ENCODE results near the gene KRT85.
"Not testable (repeated sequence)": the region's sequence is repeated elsewhere in the genome, so short reads cannot be mapped to it uniquely, and the experiment has no call there.

Gene KRT85

DNA sequence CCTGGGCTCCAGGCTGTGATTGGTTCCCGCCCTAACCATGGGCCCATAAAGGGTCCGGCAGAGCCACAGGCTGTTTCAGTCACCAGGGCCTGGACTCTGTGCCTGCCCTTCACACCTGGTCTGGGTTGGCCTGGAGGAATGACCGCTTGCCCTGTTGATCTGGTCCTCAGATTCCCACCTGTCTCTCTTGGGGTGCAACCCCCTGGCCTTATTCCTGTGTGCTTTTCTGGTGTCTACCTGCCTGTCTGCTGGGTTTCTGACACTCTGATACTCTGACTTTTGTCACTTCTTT lies 43.2 kb downstream of the KRT85 start:
- DNase-seq (ENCODE audit: low read depth, low spot score), result no peak

GRCh38 chr12:52323416-52324152 lies 43.7 kb downstream of the KRT85 start:
- no peak for DNase-seq (ENCODE audit: low read depth, low spot score)

GRCh38 chr12:52323001-52323400 lies 44.3 kb downstream of the KRT85 start:
- no peak for DNase-seq (ENCODE audit: low read depth, low spot score)

- DNase-seq (ENCODE audit: low read depth, low spot score), result no peak
Measured at GRCh38 chr12:52322069-52322468, 45.2 kb downstream of the KRT85 start.

GRCh38 chr12:52321418-52321817 lies 45.9 kb downstream of the KRT85 start:
- DNase-seq (ENCODE audit: low read depth, low spot score), result no peak

DNA sequence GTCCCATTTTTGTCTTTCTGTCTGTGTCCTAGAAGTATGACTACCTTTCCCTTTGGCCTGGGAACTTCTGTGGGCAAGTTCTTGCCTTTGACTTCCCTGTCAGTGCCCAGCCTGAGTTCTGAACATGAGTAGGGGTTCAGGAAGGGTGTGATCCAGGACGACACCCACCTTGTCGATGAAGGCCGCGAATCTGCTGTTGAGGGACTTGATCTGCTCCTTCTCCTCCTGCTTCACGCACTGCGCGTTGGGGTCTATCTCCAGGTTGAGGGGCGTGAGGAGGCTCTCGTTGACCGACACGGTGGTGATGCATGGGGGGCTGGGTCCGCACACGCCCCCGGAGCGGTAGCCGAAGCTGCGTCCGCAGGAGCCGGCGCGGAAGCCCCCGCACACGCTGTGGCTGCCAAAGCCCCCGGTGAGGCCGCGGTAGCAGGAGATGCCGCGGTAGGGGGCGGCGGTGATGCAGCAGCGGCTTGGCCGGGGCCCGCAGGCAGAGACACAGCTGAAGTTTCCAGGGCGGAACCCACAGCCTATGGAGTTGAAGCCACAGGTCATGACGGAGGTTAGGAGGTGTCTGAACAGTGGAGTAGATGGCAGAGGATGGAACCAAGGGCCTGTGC lies 46.4 kb downstream of the KRT85 start, which contains the start of gene KRT83:
KRT83 (minus strand) TSS at position 615 of the 617 bp plus-strand sequence; CDS start at position 552, 63 bp downstream.
- DNase-seq (ENCODE audit: low read depth, low spot score), result no peak

DNA sequence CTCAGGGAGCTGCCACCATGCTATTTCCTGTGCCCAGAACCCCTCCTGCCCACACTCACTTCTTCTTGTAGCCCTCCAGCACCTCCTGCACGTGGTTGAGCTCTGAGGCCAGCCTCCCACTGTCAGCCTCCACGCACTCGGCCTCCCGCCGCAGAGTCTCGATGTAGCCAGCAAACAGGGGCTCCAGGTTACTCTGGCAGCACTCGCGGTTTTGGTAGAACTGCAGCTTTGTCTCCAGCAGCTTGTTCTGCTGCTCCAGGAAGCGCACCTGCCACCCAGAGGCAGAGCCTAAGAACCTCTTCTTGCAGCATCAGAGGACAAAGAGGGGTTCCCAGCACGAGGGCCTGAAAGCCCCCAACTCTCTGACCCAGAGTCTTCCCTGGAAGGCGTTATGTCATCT lies 48.2 kb downstream of the KRT85 start:
- no peak for DNase-seq (ENCODE audit: low read depth, low spot score)

DNA sequence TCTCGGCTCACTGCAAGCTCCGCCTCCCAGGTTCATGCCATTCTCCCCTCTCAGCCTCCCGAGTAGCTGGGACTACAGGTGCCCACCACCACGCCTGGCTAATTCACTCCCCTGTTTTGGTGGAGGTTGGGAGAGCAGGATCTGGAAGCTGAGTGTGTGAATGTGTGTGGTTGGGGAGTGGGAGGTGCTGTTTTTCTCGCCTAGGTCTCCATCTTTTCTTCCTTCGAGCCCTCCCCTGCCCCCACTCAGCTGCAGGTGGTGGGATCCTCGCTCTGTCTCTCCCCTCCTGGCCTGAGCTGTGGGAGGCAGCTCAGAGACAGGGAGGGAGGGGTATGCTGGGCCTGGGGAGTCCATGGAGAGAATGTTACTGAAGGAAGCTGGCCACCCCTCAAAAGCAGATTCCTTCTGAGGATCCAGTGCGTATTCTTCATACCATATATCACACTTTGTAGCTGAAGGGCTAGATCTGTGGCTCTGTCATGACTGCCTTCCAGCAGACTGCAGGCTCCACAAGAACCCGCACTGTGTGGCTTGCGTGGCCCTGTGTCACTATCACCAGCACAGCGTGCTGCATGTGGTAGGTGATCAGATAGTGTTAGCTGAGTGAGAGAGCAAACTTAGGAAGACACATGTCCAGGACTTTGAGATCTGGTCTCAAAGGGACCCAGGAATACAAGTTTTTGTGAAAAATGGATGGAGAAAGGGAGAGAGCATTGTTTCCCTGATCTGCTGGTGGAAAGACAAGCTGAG lies 48.9 kb downstream of the KRT85 start:
- DNase-seq (ENCODE audit: low read depth, low spot score), result no peak

DNA sequence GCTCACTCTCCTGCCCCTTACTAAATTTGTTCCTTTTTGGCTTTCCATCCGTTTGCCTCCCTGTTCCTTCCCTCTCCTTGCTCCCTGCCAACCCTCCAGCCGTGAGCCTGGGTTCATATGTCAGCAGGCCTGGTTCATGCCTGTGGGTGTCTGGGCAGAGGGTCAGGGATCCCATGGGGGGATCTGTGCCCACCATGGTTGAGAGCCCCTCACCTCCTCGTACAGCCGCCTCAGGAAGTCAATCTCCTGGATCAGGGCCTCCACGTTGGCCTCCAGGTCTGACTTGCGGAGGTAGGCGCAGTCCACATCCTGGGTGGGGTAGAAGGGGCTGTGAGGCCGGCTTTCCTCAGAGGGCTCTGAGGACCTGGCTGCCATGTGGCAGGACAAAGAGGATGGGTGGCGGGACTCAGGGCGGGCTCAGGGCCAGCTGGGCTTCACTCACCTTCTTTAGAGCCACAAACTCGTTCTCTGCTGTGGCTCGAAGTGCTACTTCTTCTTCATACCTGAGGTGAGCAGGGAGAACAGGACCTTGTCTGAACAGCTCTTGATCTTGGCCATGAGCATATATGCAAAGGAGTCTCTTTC lies 49.7 kb downstream of the KRT85 start:
- no peak for DNase-seq (ENCODE audit: low read depth, low spot score)

GRCh38 chr12:52316701-52317100 lies 50.6 kb downstream of the KRT85 start:
- DNase-seq (ENCODE audit: low read depth, low spot score), result no peak

- DNase-seq (ENCODE audit: low read depth, low spot score), result no peak
Measured at GRCh38 chr12:52316290-52316689, 51.0 kb downstream of the KRT85 start.

GRCh38 chr12:52315721-52316120 lies 51.6 kb downstream of the KRT85 start:
- not testable (repeated sequence) for DNase-seq (ENCODE audit: low read depth, low spot score)

DNA sequence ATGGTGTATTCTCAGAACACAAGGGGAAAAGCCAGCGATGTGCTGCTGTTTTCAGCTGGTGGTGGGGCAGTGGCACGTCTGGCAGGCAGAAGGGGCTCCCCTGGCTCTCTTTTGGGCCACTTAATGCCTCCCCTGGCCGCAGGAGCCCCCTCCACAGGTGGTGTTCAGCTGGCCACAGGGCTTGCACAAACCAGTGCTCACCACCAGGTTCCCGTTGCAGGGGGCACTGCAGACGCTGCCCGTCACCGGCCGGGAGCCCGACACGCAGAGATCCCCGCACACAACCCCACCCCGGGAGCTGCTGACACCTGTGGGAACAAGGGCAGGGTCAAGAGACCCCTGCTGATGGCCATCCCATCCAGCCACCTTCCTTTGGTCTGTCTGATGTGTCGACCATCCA lies 52.8 kb downstream of the KRT85 start:
- no peak for DNase-seq (ENCODE audit: low read depth, low spot score)

GRCh38 chr12:52313926-52314325 lies 53.4 kb downstream of the KRT85 start:
- no peak for DNase-seq (ENCODE audit: low read depth, low spot score)

DNA sequence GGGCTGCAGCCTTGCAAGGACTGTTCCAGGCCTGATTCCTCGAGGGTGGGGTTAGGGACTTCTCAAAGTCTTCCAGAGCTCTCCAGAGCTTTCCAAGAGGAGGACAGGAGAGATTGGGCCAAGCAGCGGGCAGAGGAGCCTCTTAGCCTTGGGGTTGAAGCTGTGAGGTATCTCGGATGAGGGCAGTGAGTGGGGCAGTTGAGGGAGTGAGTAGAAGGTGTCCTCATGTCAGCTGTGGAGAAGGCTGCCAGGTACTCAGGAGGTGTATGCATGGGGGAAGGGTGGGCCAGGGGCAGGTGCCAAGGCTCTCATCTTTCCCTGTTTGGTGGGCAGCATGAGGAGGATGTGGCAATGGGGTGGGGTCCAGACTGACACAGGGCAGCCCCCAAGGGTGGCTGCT lies 53.8 kb downstream of the KRT85 start:
- DNase-seq (ENCODE audit: low read depth, low spot score), result no peak

GRCh38 chr12:52312086-52312485 lies 55.2 kb downstream of the KRT85 start:
- no peak for DNase-seq (ENCODE audit: low read depth, low spot score)

- DNase-seq (ENCODE audit: low read depth, low spot score), result no peak
Measured at GRCh38 chr12:52311285-52311648, 56.0 kb downstream of the KRT85 start.

- no peak for DNase-seq (ENCODE audit: low read depth, low spot score)
Measured at GRCh38 chr12:52310622-52311284, 56.5 kb downstream of the KRT85 start.

All from iPS DF 19.7 (cell line).